ENCODE results near the gene NEMP2.
"Not testable (repeated sequence)": the region's sequence is repeated elsewhere in the genome, so short reads cannot be mapped to it uniquely, and the experiment has no call there.

Gene NEMP2

GRCh38 chr2:190490502-190490901 is 44.0 kb downstream of the NEMP2 start:
- no peak for DNase-seq (ENCODE audit: low read depth)

GRCh38 chr2:190489475-190489874 is 45.0 kb downstream of the NEMP2 start:
- no peak for DNase-seq (ENCODE audit: low read depth)

- no peak for DNase-seq (ENCODE audit: low read depth)
Observed at GRCh38 chr2:190488516-190489233, 45.8 kb downstream of the NEMP2 start.

- DNase-seq (ENCODE audit: low read depth): no peak
Observed at GRCh38 chr2:190486037-190486623, 48.4 kb downstream of the NEMP2 start.

- DNase-seq (ENCODE audit: low read depth): no peak
Observed at GRCh38 chr2:190482451-190482850, 52.1 kb downstream of the NEMP2 start.

GRCh38 chr2:190481339-190481738 is 53.2 kb downstream of the NEMP2 start:
- DNase-seq (ENCODE audit: low read depth): no peak

- no peak for DNase-seq (ENCODE audit: low read depth)
Observed at GRCh38 chr2:190478572-190479195, 55.8 kb downstream of the NEMP2 start.

GRCh38 chr2:190477661-190478454 is 56.7 kb downstream of the NEMP2 start:
- no peak for DNase-seq (ENCODE audit: low read depth)

- no peak for DNase-seq (ENCODE audit: low read depth)
Observed at GRCh38 chr2:190470256-190470826, 64.2 kb downstream of the NEMP2 start.

GRCh38 chr2:190469771-190470170 is 64.8 kb downstream of the NEMP2 start:
- DNase-seq (ENCODE audit: low read depth): no peak

GRCh38 chr2:190468814-190469569 is 65.5 kb downstream of the NEMP2 start:
- no peak for DNase-seq (ENCODE audit: low read depth)

GRCh38 chr2:190468354-190468753 is 66.2 kb downstream of the NEMP2 start:
- not testable (repeated sequence) for DNase-seq (ENCODE audit: low read depth)

GRCh38 chr2:190467575-190468083 is 66.9 kb downstream of the NEMP2 start:
- no peak for DNase-seq (ENCODE audit: low read depth)

GRCh38 chr2:190466819-190467446 is 67.6 kb downstream of the NEMP2 start:
- DNase-seq (ENCODE audit: low read depth): no peak

GRCh38 chr2:190465060-190465459 is 69.5 kb downstream of the NEMP2 start:
- DNase-seq (ENCODE audit: low read depth): no peak

GRCh38 chr2:190462611-190463010 is 71.9 kb downstream of the NEMP2 start:
- no peak for DNase-seq (ENCODE audit: low read depth)

- no peak for DNase-seq (ENCODE audit: low read depth)
Observed at GRCh38 chr2:190462181-190462580, 72.3 kb downstream of the NEMP2 start.

- DNase-seq (ENCODE audit: low read depth): no peak
Observed at GRCh38 chr2:190460487-190460886, 74.0 kb downstream of the NEMP2 start.

- no peak for DNase-seq (ENCODE audit: low read depth)
Observed at GRCh38 chr2:190459881-190460280, 74.6 kb downstream of the NEMP2 start.

- DNase-seq (ENCODE audit: low read depth): no peak
Observed at GRCh38 chr2:190458352-190459107, 76.0 kb downstream of the NEMP2 start.

Data from stimulated activated CD8-positive, alpha-beta memory T cell treated with anti-CD3 and anti-CD28 coated beads, Interleukin-7, amount 100 ng/mL, for 24 hours (primary cell).